ENCODE results near the gene EXOC7. TPM values are rescaled to one million over a fixed set of nuclear protein-coding genes. Genes with fewer than 3 reads are reported as not detected.

Gene EXOC7
- total RNA-seq, 4 donors from 2014 or later, result 51.7 to 87.3 (median 75.1) TPM

- no peak for DNase-seq (ENCODE audit: low spot score in 2 of 2)
- H3K27ac ChIP-seq, result no peak overlapping the region
- H3K36me3 ChIP-seq, result peaks cover 0 to 21% (median 0%) of the 10 kb centered on the region in 3 donors
- no peak for TF ChIP-seq EP300 (IDR thresholded peaks at IDR 0.05)
- TF ChIP-seq CTCF (IDR thresholded peaks at IDR 0.05), result no peak
- no peak for TF ChIP-seq POLR2A (IDR thresholded peaks at IDR 0.05)
- 77 to 78% methylated on average over 5 of the region's 5 CpGs for WGBS, 2 donors
- H3K9me3 ChIP-seq, result no peaks in the 10 kb centered on the region
- H3K4me3 ChIP-seq, result no peak overlapping the region
- H3K4me1 ChIP-seq, result peaks cover 0 to 25% (median 12%) of the 10 kb centered on the region in 4 donors
- H3K27me3 ChIP-seq, result no peaks in the 10 kb centered on the region
Observed at GRCh38 chr17:76104896-76105231, 1.3 kb upstream of the EXOC7 start.

GRCh38 chr17:76104140-76104895, 731 bp upstream of the EXOC7 start:
- peaks cover 0 to 26% (median 0%) of the 10 kb centered on the region in 3 donors for H3K36me3 ChIP-seq
- 85 to 88% methylated on average over 25 to 29 of the region's 29 CpGs for WGBS, 2 donors
- H3K4me3 ChIP-seq, result peak overlapping the region; percentile 64 to 82 (median 70)
- TF ChIP-seq EP300 (IDR thresholded peaks at IDR 0.05), result no peak
- TF ChIP-seq POLR2A (IDR thresholded peaks at IDR 0.05), result no peak
- no peak for TF ChIP-seq CTCF (IDR thresholded peaks at IDR 0.05)
- H3K27me3 ChIP-seq, result no peaks in the 10 kb centered on the region
- no peaks in the 10 kb centered on the region for H3K9me3 ChIP-seq
- no peak for DNase-seq (ENCODE audit: low spot score in 2 of 2)
- peaks cover 0 to 25% (median 12%) of the 10 kb centered on the region in 4 donors for H3K4me1 ChIP-seq
- peak overlapping the region; percentile 19 to 85 (median 82) for H3K27ac ChIP-seq

- H3K27me3 ChIP-seq, result no peaks in the 10 kb centered on the region
- no peak for DNase-seq (ENCODE audit: low spot score in 2 of 2)
- H3K27ac ChIP-seq, result peak overlapping the region; percentile 19 to 85 (median 82)
- peaks cover 0 to 40% (median 0%) of the 10 kb centered on the region in 3 donors for H3K36me3 ChIP-seq
- H3K4me1 ChIP-seq, result peaks cover 0 to 25% (median 12%) of the 10 kb centered on the region in 4 donors
- whole genome bisulfite sequencing, 2 donors, result 0 to 2% methylated on average over 2 to 4 of the region's 4 CpGs
- H3K9me3 ChIP-seq, result no peaks in the 10 kb centered on the region
- H3K4me3 ChIP-seq, result peak overlapping the region; percentile 64 to 82 (median 70)
- no peak for TF ChIP-seq CTCF (IDR thresholded peaks at IDR 0.05)
- TF ChIP-seq POLR2A (IDR thresholded peaks at IDR 0.05), result no peak
- no peak for TF ChIP-seq EP300 (IDR thresholded peaks at IDR 0.05)
Observed at GRCh38 chr17:76102944-76103273, 678 bp downstream of the EXOC7 start.

GRCh38 chr17:76097716-76098295, 5.8 kb downstream of the EXOC7 start:
- H3K27ac ChIP-seq, result no peak overlapping the region

More at GRCh38 chr17:76097716-76098295, 5.8 kb downstream of the EXOC7 start:
- 89 to 90% methylated on average over 19 of the region's 19 CpGs for WGBS, 2 donors
- Histone ChIP-seq H3K27me3 (no peaks in the 10 kb centered on the region), H3K9me3 (no peaks in the 10 kb centered on the region), H3K36me3 (peaks cover 0 to 91% (median 24%) of the 10 kb centered on the region in 3 donors), H3K4me1 (peaks cover 0 to 15% (median 7%) of the 10 kb centered on the region in 4 donors), H3K4me3 (no peak overlapping the region)
- no peak for DNase-seq (ENCODE audit: low spot score in 2 of 2)
- TF ChIP-seq CTCF (IDR thresholded peaks at IDR 0.05) (no peak), EP300 (IDR thresholded peaks at IDR 0.05) (no peak), POLR2A (IDR thresholded peaks at IDR 0.05) (no peak)

Data from tibial nerve (tissue), 4 donors.